Measurements from ENCODE around the gene NFAM1.

Gene NFAM1

DNA sequence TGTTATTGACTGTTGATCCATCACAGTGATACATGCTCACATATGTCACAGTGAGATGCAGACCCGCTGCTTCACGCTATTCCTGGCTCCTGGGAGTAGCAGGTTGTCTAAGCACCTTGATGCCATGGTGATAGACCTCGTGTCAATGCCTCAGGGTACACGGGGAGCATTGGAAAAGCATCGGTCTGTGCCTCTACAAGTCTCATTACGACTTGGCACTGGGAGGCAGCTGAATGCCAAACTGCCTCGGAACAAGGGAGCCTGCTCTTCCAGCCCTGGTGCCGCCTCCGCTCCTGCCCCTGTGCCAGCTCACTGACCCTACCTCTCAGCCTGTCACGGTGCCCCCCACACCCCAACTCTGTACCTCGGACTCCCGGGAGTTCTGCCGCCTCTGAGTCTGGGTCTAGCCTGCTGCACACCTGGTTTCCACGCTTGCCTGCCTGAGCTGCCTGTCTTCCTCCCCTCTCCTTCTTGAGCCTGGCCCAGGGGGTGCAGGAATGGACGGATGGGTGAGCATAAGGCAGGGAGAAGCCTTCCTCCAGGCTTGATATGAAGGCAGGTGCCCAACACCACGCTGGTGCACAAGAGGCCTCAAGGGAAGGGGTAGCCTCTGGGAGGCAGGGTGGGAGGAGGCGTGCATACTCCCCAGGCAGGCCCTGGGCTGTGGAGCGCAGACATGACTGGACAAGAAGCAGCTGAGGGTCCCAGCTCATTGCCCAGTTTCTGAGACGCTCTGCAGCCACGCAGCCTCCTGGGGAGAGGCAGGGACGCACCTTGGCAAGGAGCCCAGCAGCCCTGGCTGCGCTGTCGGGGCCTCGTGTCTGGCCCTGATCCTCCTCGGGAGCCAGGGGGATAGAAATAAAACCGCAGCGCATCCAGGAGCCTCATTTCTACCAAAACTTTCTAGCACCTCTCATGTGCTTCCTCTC, 1.8 kb upstream of the NFAM1 start:
- no peaks in the 10 kb centered on the region for H3K36me3 ChIP-seq (ENCODE audit: insufficient read depth, low read length)
- no peaks in the 10 kb centered on the region for H3K9me3 ChIP-seq (ENCODE audit: control insufficient read depth, insufficient read depth, low read length)
- H3K9ac ChIP-seq (ENCODE audit: low read depth, low read length): no peak overlapping the region
- peaks cover 15% of the 10 kb centered on the region for H3K4me1 ChIP-seq (ENCODE audit: insufficient read depth, low read length)

DNA sequence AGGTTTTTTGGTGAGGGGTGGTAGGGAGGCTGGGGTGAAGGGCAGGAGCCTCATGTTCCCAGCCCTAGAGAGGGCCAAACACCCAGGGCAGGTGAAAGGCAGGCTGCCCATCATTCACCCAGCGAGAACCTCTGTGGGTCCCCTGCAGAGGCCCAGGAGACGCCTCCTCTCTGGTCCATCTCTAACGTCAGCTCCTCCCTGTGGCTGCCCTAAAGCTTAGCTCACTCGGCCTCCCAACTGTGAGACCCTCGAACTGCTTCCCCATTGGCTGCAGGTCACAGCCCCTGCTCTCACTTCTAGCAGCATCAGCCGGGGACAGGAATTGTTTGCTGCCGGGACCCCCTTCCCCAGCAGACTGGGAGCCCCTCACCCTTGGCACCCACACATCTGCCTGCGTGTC, 615 bp upstream of the NFAM1 start:
- Histone ChIP-seq H3K4me1 (ENCODE audit: insufficient read depth, low read length) (peaks cover 15% of the 10 kb centered on the region), H3K9ac (ENCODE audit: low read depth, low read length) (no peak overlapping the region), H3K9me3 (ENCODE audit: control insufficient read depth, insufficient read depth, low read length) (no peaks in the 10 kb centered on the region), H3K36me3 (ENCODE audit: insufficient read depth, low read length) (no peaks in the 10 kb centered on the region)

GRCh38 chr22:42431401-42432019, 693 bp downstream of the NFAM1 start:
- no peaks in the 10 kb centered on the region for H3K36me3 ChIP-seq (ENCODE audit: insufficient read depth, low read length)
- H3K4me1 ChIP-seq (ENCODE audit: insufficient read depth, low read length): peaks cover 15% of the 10 kb centered on the region
- H3K9ac ChIP-seq (ENCODE audit: low read depth, low read length): no peak overlapping the region; the same call in 1 of the 2 replicates
- no peaks in the 10 kb centered on the region for H3K9me3 ChIP-seq (ENCODE audit: control insufficient read depth, insufficient read depth, low read length)

GRCh38 chr22:42430528-42431125, 1.6 kb downstream of the NFAM1 start:
- Histone ChIP-seq H3K36me3 (ENCODE audit: insufficient read depth, low read length) (no peaks in the 10 kb centered on the region), H3K9me3 (ENCODE audit: control insufficient read depth, insufficient read depth, low read length) (no peaks in the 10 kb centered on the region), H3K4me1 (ENCODE audit: insufficient read depth, low read length) (peaks cover 15% of the 10 kb centered on the region), H3K9ac (ENCODE audit: low read depth, low read length) (no peak overlapping the region)

- peaks cover 20% of the 10 kb centered on the region for H3K4me1 ChIP-seq (ENCODE audit: insufficient read depth, low read length)
- H3K9me3 ChIP-seq (ENCODE audit: control insufficient read depth, insufficient read depth, low read length): no peaks in the 10 kb centered on the region
- H3K36me3 ChIP-seq (ENCODE audit: insufficient read depth, low read length): no peaks in the 10 kb centered on the region
- no peak overlapping the region for H3K9ac ChIP-seq (ENCODE audit: low read depth, low read length)
Observed at GRCh38 chr22:42428760-42429159, 3.4 kb downstream of the NFAM1 start.

DNA sequence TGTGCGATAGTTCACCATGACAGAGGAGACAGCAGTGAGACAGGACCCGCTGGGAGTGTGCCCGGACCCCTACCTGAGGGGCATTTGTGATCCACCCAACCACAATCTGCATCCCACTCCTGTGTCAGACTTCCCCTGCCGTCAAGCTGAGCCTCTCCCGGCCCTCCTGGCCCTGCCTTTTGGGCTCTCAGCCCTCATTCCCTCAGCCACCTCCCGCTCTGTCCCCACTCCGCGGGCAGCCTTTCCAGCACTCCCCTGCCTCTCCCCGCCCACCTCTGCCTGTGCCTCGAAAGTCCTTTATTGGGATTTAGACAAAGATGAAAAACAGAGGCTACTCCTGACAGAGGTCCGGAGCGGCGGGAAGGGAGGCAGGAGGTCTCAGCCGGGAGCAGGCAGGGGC, 4.2 kb downstream of the NFAM1 start:
- Histone ChIP-seq H3K36me3 (ENCODE audit: insufficient read depth, low read length) (no peaks in the 10 kb centered on the region), H3K4me1 (ENCODE audit: insufficient read depth, low read length) (peaks cover 20% of the 10 kb centered on the region), H3K9ac (ENCODE audit: low read depth, low read length) (no peak overlapping the region), H3K9me3 (ENCODE audit: control insufficient read depth, insufficient read depth, low read length) (no peaks in the 10 kb centered on the region)

GRCh38 chr22:42427167-42427566, 5.0 kb downstream of the NFAM1 start:
- Histone ChIP-seq H3K9ac (ENCODE audit: low read depth, low read length) (no peak overlapping the region), H3K4me1 (ENCODE audit: insufficient read depth, low read length) (peaks cover 15% of the 10 kb centered on the region; the same call in 1 of the 2 replicates), H3K36me3 (ENCODE audit: insufficient read depth, low read length) (no peaks in the 10 kb centered on the region), H3K9me3 (ENCODE audit: control insufficient read depth, insufficient read depth, low read length) (no peaks in the 10 kb centered on the region)

GRCh38 chr22:42425989-42426355, 6.2 kb downstream of the NFAM1 start:
- Histone ChIP-seq H3K36me3 (ENCODE audit: insufficient read depth, low read length) (no peaks in the 10 kb centered on the region), H3K4me1 (ENCODE audit: insufficient read depth, low read length) (peaks cover 9% of the 10 kb centered on the region; the same call in 1 of the 2 replicates), H3K9me3 (ENCODE audit: control insufficient read depth, insufficient read depth, low read length) (no peaks in the 10 kb centered on the region), H3K9ac (ENCODE audit: low read depth, low read length) (no peak overlapping the region)

- H3K9ac ChIP-seq (ENCODE audit: low read depth, low read length): no peak overlapping the region
- no peaks in the 10 kb centered on the region for H3K9me3 ChIP-seq (ENCODE audit: control insufficient read depth, insufficient read depth, low read length)
- peaks cover 5% of the 10 kb centered on the region; the same call in 1 of the 2 replicates for H3K4me1 ChIP-seq (ENCODE audit: insufficient read depth, low read length)
- no peaks in the 10 kb centered on the region for H3K36me3 ChIP-seq (ENCODE audit: insufficient read depth, low read length)
Observed at GRCh38 chr22:42425337-42425988, 6.7 kb downstream of the NFAM1 start.

DNA sequence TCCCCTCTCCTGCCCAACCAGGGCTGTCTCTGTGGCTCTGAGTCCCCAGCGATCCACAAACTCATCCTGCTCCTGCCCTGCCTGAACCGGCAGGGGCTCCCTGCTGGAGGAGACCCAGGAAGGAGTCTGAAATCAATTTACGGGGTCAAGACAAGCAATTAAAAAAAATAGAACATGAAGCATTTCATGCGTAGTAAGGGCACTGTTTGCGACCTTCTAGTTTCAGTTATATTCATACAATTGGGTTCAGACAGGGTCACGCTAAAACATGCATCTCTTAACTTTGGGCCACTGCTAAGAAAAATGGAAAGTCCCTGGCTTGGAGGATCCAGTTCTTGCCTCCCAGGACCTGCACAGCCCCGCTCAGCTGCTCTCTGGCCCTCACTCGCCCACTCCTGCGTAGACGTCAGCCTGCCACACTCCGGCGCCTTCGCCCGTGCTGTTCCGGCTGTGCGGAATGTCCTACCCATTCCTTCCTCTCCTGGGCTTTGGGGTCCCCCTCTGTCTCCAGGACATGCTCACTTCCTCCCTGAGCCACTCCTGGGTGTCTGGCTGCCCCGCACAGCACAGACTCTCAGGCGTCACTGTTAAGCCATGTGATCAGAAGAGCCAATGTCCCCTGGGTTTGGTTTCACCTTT, 12.8 kb downstream of the NFAM1 start:
- H3K9me3 ChIP-seq (ENCODE audit: control insufficient read depth, insufficient read depth, low read length): no peaks in the 10 kb centered on the region
- H3K4me1 ChIP-seq (ENCODE audit: insufficient read depth, low read length): peaks cover 9% of the 10 kb centered on the region; the same call in 1 of the 2 replicates
- H3K36me3 ChIP-seq (ENCODE audit: insufficient read depth, low read length): no peaks in the 10 kb centered on the region
- no peak overlapping the region for H3K9ac ChIP-seq (ENCODE audit: low read depth, low read length)

DNA sequence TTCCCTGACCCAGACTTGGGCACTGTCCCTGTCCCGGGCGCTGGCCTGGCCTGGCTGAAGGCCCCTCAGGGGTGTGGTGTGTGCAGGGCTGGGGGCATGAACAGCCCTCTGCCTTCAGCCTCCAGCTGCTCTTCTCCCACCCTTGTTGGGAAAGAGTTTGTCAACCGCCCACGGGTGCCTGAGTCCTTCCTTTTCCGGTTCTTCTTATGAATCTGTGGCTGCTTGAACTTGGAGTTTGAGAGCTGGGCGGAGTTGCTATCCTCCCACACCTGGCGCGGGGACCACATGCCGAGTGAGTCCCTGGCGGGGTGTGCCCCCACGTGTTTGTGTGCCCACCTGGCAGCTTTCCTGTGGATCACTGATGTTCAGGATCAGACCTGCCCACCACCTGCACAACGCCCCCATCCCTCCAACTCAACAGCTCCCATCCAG, 13.4 kb downstream of the NFAM1 start:
- peaks cover 7% of the 10 kb centered on the region; the same call in 1 of the 2 replicates for H3K4me1 ChIP-seq (ENCODE audit: insufficient read depth, low read length)
- H3K9me3 ChIP-seq (ENCODE audit: control insufficient read depth, insufficient read depth, low read length): no peaks in the 10 kb centered on the region
- no peaks in the 10 kb centered on the region for H3K36me3 ChIP-seq (ENCODE audit: insufficient read depth, low read length)
- H3K9ac ChIP-seq (ENCODE audit: low read depth, low read length): no peak overlapping the region

GRCh38 chr22:42417645-42418305, 14.4 kb downstream of the NFAM1 start:
- no peak overlapping the region for H3K9ac ChIP-seq (ENCODE audit: low read depth, low read length)
- no peaks in the 10 kb centered on the region for H3K9me3 ChIP-seq (ENCODE audit: control insufficient read depth, insufficient read depth, low read length)
- H3K4me1 ChIP-seq (ENCODE audit: insufficient read depth, low read length): peaks cover 9% of the 10 kb centered on the region; the same call in 1 of the 2 replicates
- H3K36me3 ChIP-seq (ENCODE audit: insufficient read depth, low read length): no peaks in the 10 kb centered on the region

DNA sequence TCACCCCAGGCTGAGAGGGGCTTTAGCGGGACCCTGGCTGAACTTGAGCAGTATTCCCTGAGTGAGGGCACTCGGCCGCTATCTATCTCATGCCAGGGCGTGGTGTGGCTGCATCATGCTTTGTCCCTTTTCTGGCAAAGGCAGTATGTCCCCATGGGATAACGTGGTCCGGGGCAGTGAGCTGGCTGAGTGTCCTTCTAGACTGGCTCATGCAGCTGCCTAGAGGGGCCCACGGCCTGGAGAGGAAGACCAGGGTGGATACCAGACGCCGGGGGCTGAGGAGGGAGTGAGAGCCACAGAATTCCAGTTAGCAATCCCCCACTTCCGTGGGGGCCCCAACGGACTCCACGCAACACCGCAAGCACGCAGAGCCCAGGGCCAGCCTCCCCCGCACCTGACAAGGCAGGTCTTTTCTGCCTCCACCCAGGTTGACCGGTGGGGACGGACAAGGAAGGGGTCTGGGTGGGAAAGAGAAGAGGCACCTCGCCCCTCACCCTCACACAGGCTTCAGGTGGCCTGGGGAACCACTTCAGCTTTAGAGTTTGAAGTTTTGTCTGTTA, 15.5 kb downstream of the NFAM1 start:
- H3K4me1 ChIP-seq (ENCODE audit: insufficient read depth, low read length): peaks cover 16% of the 10 kb centered on the region; the same call in 1 of the 2 replicates
- no peaks in the 10 kb centered on the region for H3K36me3 ChIP-seq (ENCODE audit: insufficient read depth, low read length)
- H3K9me3 ChIP-seq (ENCODE audit: control insufficient read depth, insufficient read depth, low read length): no peaks in the 10 kb centered on the region
- no peak overlapping the region for H3K9ac ChIP-seq (ENCODE audit: low read depth, low read length)
